ENCODE measurements around the gene SLC26A11. TPM values are rescaled to one million over a fixed set of nuclear protein-coding genes. Genes with fewer than 3 reads are reported as not detected.

Gene SLC26A11
- total and polyA plus RNA-seq, 12 donors: 14.0 to 101 (median 50.5) TPM

GRCh38 chr17:80232438-80232837 is 12.2 kb downstream of the SLC26A11 start:
- TF ChIP-seq POLR2A (IDR thresholded peaks at IDR 0.05): no peak
- TF ChIP-seq, protein P1, sequence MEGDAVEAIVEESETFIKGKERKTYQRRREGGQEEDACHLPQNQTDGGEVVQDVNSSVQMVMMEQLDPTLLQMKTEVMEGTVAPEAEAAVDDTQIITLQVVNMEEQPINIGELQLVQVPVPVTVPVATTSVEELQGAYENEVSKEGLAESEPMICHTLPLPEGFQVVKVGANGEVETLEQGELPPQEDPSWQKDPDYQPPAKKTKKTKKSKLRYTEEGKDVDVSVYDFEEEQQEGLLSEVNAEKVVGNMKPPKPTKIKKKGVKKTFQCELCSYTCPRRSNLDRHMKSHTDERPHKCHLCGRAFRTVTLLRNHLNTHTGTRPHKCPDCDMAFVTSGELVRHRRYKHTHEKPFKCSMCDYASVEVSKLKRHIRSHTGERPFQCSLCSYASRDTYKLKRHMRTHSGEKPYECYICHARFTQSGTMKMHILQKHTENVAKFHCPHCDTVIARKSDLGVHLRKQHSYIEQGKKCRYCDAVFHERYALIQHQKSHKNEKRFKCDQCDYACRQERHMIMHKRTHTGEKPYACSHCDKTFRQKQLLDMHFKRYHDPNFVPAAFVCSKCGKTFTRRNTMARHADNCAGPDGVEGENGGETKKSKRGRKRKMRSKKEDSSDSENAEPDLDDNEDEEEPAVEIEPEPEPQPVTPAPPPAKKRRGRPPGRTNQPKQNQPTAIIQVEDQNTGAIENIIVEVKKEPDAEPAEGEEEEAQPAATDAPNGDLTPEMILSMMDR (IDR thresholded peaks at IDR 0.05): no peak
- H3K9me3 ChIP-seq (replicated peaks in 1 of 3): peaks cover 0 to 11% (median 0%) of the 10 kb centered on the region in 3 donors
- H3K27me3 ChIP-seq: no peaks in the 10 kb centered on the region
- intact Hi-C loops (cut with DNase I): no loop called here
- no peak overlapping the region for H3K4me3 ChIP-seq
- WGBS, 4 donors: 93 to 100% (median 96%) methylated on average over 1 of the region's 1 CpG
- DNase-seq: no peak
- no peak overlapping the region for H3K27ac ChIP-seq
- peaks cover 5 to 7% of the 10 kb centered on the region in 2 donors for H3K4me1 ChIP-seq (replicated peaks in 1 of 2)
- H3K36me3 ChIP-seq (replicated peaks in 1 of 2): peaks cover 0 to 36% of the 10 kb centered on the region in 2 donors

DNA sequence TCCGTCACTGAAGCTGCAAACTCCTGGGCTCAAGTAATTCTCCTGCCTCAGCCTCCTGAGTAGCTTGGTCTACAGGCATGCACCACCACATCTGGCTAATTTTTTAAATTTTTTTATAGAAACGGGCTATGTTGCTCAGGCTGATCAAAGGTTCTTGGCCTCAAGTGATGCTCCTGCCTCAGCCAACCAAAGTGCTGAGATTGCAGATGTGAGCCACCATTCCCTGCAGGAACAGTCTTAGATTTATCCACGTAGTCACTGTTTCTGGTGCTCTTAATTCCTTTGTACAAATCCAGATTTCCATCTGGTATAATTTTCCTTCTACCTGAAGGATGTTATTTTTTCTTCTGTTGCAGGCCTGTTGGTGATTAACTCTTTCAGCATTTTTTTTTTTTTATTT is 13.0 kb downstream of the SLC26A11 start:
- Histone ChIP-seq H3K36me3 (replicated peaks in 1 of 2) (peaks cover 0 to 36% of the 10 kb centered on the region in 2 donors), H3K4me3 (no peak overlapping the region), H3K9me3 (replicated peaks in 1 of 3) (peaks cover 0 to 11% (median 0%) of the 10 kb centered on the region in 3 donors), H3K27me3 (no peaks in the 10 kb centered on the region), H3K27ac (no peak overlapping the region), H3K4me1 (replicated peaks in 1 of 2) (peaks cover 5 to 7% of the 10 kb centered on the region in 2 donors)
- 95 to 97% (median 96%) methylated on average over 3 of the region's 3 CpGs for WGBS, 4 donors
- intact Hi-C loops (cut with DNase I): no loop called here
- DNase-seq: no peak
- TF ChIP-seq, protein P1 (IDR thresholded peaks at IDR 0.05): no peak
- no peak for TF ChIP-seq POLR2A (IDR thresholded peaks at IDR 0.05)

DNA sequence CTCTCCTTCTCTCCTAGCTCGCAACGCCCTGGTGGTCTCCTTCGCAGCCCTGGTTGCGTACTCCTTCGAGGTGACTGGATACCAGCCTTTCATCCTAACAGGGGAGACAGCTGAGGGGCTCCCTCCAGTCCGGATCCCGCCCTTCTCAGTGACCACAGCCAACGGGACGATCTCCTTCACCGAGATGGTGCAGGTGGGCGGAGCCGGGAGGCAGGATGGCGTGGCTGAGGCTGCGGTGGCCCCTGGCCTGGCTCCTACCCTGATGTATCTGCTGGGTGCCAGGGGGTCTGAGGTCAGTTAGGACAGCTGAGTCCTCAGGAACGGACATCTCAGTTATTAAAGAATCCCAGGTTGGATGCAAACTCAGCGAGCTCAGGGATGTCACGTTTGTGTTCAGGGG is 16.7 kb downstream of the SLC26A11 start:
- WGBS, 4 donors: 86 to 98% (median 91%) methylated on average over 7 to 17 of the region's 17 CpGs

DNA sequence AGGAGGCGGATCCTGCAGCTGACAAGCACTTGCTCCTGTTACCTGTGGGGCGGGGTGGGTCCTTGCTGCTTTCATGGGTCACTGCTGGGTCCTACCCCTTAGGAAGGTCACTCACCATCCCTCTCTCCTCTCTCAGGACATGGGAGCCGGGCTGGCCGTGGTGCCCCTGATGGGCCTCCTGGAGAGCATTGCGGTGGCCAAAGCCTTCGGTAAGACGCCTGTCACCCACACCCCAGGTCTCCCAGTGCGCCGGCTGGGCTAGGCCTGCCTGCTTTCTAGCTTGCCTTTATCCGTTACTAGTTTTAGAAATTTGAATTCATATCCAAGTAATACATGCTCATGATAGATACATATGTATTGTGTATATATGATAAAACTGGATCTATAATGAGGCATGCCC is 17.2 kb downstream of the SLC26A11 start:
- intact Hi-C loops (cut with DNase I): no loop called here
- Histone ChIP-seq H3K27me3 (no peaks in the 10 kb centered on the region), H3K36me3 (replicated peaks in 1 of 2) (peaks cover 0 to 56% of the 10 kb centered on the region in 2 donors), H3K4me1 (replicated peaks in 1 of 2) (no peaks in the 10 kb centered on the region), H3K4me3 (no peak overlapping the region), H3K27ac (no peak overlapping the region), H3K9me3 (replicated peaks in 1 of 3) (peaks cover 0 to 4% (median 0%) of the 10 kb centered on the region in 3 donors)
- DNase-seq: no peak
- WGBS, 4 donors: 92 to 95% (median 95%) methylated on average over 5 to 10 of the region's 10 CpGs
- TF ChIP-seq, protein P1 (IDR thresholded peaks at IDR 0.05): no peak
- TF ChIP-seq POLR2A (IDR thresholded peaks at IDR 0.05): no peak

More for the DNA sequence above, 16.7 kb downstream of the SLC26A11 start:
- intact Hi-C loops (cut with DNase I): no loop called here
- peaks cover 0 to 51% of the 10 kb centered on the region in 2 donors for H3K36me3 ChIP-seq (replicated peaks in 1 of 2)
- H3K4me3 ChIP-seq: no peak overlapping the region
- DNase-seq: no peak
- H3K9me3 ChIP-seq (replicated peaks in 1 of 3): peaks cover 0 to 9% (median 0%) of the 10 kb centered on the region in 3 donors
- H3K27me3 ChIP-seq: no peaks in the 10 kb centered on the region
- no peak for TF ChIP-seq POLR2A (IDR thresholded peaks at IDR 0.05)
- TF ChIP-seq, protein P1 (IDR thresholded peaks at IDR 0.05): no peak
- H3K4me1 ChIP-seq (replicated peaks in 1 of 2): no peaks in the 10 kb centered on the region
- no peak overlapping the region for H3K27ac ChIP-seq
